OCI-M2 (cell line): Measurements from ENCODE around the gene CCDC160.

Source experiments
- DNase-seq: peaks from one replicate; lab custom pipeline; 2025; ENCODE audit not compliant: unreplicated experiment; lab: John Stamatoyannopoulos, UW

Gene CCDC160

DNA sequence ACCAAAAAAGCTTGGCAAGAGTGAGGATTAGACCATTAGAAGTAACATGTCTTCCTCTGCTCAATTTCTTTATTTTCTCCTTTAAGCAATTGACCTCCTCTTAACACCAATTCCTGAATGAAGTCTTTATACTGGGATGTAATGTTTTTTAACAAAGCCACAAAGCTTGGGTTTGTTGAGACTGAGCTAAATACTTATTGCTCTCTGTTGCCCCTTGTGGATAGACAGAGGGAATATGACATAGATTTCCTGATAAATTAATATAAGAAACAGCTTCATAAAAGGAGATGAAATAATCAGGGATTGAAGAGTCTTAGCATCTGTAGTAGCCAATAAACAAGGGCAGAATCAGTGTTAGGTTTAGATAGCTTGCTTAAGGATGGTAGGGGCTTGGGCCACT is 57.6 kb downstream of the CCDC160 start:
- no peak for DNase-seq
